HG03558 (cell line): ENCODE data around the gene LLCFC1.

Experiments
- ATAC-seq: cut with Tn5 transposase; IDR thresholded peaks from one replicate; pipeline ENCODE4 v1.9.1; 2021; ENCODE audit warnings: moderate number of reproducible peaks; ENCODE audit not compliant: unreplicated experiment; ENCODE audit errors: extremely low read depth

LLCFC1 gene

DNA sequence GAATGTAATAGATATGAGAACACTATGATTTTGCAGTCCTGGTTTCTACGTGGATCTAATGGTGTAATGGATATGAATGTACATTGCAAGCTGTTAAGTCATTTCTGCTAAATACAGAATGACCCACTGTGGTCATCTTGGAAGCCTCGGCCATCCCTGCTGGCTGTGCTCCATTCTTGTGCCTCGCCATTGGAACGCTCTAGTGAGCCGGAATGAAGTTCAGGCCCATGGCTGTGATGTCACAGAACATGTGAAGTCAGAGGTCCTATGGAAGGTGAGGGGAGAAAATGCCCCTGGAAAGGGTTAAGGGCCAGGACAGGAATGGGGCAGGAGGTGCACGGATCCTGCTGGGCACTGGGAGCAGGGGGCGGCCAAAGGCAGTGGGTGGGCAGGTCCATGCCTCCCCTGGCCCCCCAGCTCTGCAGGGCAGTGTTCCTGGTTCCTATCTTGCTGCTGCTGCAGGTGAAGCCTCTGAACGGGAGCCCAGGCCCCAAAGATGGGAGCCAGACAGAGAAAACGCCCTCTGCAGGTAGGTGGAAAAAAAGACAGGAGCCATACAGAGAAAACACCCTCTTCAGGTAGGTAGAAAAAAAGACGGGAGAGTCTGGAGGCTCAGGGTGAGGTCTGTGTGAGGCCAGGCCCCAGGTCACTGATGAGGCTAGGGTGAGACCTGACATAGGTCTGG, at the start of gene LLCFC1:
Gene LLCFC1 (plus strand): TSS at position 259 of the 685 bp plus-strand sequence. CDS start 138 bp downstream, at position 397.
- ATAC-seq: no peak

DNA sequence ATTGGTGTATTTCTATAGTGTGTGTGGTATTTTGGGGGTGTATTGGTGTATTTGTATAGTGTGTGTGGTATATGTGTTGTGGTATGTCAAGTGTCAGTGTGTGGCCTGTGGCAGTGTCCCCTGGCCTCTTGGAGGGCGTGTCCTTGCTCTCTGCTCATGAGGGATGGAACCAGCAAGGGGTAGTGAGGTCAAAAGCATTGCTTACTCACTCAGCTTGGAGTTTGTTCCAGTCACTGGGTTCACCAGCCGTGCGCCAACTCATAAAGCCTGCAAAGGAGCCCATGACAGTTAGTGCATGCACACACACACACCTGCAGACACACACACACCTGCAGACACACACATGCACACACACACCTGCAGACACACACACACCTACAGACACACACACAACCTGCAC, 49.5 kb upstream of the LLCFC1 start:
- ATAC-seq: no peak

DNA sequence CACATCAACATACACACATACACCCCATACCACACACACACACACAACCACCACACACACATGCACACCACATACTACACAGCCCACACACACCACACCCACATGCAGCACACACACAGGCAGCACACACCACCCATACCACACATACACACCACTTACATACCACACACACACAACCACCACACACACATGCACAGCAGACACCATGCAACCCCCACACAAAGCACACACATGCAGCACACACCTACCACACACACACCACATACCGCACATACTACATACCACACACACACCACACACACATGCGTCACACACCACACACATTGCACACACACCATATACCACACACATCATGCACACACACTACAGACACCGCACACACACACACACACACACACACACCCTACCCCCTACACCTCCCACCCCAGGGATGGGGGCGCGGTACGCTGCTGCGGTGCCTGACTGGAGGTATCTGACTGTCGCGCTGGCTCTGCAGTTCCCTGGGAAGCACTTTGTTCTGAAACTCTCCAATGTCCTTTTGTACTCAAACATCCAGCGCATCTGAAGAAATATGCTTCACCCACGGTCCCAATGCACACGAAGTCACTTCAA, 48.3 kb upstream of the LLCFC1 start:
- ATAC-seq: no peak

DNA sequence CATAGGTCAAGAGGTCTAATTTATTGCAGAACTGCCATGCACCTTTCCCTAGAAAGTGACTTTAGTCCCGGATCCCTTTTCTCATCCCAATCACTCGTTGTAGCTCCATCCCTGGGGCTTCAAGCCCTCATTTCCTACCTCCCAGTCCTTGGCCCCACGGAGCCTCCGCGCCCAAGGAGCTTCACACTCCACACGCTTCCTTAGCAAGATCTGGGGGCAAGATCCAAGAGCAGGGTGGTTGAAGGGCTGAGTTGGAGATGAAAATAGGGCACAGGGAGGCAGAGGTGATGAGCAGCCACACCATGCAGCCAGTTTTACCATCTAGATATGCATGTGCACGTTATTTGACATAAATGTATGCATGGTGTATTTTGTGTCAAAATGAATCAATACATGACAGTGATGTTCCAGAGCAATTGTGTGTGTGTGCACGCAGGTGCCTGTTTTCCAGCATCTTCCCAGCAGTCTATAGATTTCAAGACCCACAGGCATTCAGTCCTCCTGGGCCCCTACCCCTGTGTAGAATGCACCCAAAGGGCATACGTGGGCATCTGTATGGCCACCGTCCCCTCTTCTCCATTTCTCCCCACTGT, 47.7 kb upstream of the LLCFC1 start:
- ATAC-seq: no peak

DNA sequence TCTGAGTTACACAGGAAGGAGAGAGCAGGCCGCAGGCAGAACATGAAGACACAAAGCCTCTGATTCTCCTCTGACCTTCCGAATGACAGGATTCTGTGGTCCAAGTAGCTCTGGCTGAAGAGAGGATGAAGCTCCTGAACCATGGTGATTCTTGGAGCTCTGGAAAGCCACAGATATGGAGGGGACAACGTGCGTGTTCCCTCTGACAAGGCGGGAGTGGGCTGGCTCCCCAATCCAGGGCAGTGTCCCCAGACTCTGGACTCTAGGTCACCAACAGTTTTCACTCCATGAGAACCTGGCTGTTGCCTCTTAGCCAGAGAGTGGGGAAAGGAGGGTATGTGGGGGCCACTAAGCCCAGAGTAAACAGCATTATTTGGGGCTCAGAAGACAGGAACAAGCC, 46.3 kb upstream of the LLCFC1 start:
- no peak for ATAC-seq

DNA sequence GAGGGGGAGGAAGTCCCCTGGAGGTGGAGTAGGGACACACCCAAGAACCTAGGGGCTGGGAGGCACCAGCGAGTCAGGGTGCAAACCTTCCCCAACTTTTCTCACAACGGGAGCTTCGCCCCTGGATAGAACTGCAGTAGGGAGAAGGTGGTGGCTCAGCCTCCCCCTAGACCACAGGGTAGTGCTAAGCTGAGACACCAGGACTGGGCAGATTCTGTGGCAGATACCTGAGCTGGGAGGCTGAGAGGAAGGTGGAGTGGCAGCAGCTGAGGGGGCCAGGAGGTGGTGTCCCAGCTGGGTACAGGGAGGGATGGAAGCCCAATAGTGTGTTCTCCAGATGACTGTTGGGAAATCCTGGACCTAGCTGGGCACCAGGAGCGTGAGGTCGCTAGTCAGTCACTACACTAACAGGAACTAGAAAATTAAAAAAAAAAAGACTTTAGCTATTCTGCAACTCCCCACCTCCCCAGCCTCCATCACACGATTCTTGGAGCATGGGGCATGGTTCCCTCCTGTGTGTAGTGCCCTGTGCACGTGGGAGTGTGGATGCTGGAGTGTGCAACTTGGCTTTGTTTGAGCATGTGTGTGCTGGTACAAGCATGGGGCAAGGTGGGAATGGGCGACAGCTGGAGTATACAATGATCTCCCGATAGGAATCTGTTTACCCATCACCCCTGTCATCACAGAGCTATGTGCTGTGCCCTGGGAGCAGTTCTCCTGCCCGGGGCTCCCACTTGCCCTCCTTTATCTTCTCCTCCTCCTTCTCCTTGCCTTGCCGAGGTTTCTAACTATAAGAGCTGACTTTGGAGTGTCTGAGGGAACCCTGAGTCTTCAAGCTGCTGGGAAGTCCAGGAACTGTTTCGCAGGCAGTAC, 44.9 kb upstream of the LLCFC1 start:
- no peak for ATAC-seq

DNA sequence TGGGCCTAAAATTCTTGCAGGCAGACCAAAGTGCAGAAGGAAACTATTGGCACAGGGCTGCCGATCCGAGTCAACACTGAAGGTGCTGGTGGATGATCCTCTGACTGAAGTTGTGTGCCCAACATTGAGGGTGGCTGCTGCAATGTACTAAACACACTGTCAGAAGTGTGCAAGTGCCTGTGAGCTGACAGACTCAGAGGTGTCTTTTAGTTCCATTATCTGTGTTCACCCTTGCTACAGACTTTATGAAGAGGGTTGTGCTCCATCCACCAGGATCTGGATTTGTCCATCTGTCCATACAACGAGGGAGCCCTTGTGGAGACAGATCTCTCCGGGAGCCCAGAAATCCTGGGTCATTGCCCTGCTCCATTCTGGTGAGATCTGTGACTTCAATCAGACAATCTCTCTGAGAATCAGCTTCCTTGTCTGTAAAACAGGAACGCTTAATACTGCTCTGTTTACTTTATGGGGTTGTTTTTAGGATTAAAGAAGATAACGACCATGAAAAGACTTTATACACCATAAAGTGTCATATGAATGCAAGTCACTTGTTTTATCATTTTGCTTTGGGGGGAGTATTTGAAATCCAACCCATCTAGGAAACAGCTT, 44.2 kb upstream of the LLCFC1 start:
- no peak for ATAC-seq

DNA sequence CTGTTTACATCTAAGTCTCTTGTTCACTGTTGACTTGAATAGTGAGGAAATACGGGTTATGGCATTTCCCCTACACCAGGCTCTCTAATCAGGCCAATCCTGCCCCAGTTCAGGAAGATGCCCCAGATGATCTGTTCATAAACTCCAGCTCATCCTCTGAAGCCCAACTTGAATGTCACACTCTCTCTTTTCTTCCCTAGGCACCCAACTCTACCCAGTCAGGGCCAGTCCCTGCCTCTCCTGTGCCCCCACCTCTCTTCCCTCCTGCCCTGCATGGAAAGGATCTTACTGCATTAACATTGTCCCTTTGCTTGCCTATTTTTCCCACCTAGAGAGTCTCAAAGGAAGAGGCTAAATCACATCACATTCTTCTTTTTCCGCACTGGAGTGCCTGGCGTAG, 43.1 kb upstream of the LLCFC1 start:
- no peak for ATAC-seq

DNA sequence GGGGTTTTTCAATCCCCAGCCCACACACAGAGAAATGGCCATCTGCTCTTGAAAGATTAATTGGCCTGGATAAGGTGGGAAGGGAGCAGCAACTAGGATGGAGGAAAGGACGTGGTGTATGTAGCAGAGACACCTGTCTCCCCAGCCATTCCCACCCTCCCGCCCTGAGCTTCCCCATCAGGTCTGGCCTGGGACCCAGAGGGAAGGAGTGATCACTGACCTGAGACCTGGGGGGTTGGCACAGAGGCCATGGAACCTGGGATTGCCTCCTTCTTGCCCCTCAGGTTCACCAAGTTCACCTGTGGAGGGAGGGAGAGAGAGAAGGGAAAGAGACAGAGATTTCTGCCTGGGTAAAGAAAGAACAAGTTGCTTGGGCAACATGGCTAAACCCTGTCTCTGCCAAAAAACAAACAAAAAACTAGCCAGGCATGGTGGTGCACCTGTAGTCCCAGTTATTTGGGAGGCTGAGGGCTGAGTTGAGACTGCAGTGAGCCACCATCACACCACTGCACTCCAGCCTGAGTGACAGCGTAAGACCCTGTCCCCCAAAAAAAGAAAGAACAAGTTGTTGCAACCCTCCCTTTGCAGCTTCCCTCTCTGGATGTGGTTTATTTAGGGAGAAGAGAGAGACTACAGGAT, 42.4 kb upstream of the LLCFC1 start:
- ATAC-seq: no peak

DNA sequence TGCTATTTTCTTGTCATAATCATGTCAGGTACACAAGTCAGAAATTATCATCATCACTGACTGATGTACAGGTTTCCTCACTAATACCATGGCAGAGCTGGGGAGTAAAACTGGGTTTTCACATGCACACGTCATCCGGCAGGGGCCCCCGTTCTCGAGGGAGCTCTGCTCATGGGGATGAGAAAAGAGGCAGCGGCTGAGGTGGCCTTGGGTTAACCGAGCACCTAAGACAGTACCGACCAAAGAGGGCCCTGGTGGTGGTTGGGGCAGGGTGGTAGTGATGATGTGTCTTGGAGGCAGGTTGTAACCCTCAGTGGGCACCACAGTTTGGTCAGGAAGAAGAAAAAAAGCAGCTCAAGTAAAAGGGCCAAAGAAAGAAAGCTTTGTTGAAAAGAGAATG, 41.6 kb upstream of the LLCFC1 start:
- no peak for ATAC-seq

DNA sequence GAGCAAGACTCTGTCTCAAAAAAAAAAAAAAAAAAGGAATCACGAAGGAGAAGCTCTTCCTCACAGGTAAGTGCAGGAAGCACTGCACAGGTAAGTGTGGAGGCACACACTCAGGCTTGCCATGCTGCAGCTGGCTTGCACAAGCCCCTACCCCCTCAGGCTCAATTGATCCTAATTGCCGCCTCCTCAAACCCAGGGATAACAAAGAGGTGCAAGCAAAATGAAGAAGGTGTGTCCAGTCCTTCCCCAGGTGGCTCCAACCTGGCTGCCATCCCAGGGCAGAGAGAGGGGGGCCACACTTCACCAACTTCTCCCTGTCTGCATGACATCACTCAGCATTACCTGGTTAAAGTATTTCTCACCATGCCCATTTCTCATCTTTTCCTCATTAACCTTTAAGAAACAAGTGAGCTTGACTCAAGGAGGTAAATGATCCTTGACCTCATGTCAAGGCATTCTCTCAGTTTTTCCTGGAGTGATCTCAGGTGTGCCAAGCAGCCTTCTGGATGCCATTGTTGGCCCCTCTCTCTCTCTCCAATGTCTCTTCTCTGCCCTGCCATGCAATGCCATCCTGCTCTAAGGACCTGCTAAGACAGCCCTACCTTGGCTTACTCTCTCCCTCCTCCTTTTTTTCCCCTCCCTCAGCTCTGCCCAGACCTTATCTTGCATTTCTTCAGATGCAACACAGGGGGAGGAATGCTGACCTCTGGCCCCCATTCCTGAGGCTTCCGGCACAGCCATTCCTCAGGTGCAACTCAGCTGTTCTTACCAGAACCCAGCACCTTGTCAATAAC, 40.7 kb upstream of the LLCFC1 start:
- ATAC-seq: no peak

DNA sequence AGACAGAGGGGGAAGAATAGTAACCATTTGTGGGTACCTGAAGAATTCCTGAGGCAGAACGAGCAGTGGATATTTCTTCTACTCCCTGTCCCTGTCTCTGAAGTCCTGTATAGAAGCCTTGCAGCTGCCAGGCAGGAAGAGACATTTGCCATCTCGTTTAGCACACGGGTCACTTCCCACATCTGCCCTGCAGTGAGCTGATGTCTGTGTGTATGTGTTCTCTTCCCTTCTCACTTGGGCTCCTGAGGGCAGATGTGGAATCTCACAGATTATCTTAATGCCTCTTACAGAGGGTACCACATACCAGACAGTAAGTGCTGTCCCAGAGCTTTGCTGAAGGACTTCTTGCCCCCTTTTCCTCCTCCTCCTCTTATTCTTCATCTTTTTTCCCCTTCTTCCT, 39.6 kb upstream of the LLCFC1 start:
- no peak for ATAC-seq

DNA sequence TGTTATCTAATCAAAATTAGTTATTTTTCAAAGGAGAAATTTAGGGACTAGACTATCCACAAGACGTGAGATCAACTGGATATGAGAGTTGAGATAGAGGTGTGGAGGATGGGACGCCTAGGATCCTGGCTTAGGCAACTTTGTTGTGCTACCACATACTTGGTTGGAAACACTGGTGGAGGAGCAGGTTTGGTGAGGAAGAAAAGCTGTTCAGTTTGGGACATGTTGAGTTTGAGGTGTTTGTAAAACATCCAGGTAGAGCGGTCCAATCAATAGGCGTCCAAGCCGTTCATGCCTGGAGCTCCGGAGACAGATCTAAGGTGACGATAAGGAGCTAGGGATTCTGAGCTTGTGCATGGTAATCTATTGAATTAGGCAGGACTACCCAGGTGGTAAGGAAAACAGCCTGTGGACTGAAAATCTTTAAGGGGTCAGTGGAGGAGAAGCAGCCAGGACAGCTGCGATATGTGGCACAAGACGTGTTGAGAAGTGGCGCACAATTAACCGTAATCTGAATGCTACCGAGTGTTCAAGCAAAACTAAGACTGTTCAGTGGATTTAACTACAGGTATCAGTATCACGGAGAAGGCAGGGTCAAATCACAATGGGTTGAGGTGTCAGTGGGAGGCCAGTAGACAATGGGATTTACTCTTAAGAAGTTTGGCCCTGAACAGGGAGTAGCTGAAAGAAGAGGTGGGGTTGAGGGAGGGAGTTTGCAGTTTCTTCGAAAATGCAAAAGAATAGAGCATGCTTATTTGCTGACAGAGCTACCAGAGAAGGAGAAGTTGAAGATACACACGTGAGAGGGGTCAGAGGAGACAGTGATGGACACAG, 37.6 kb upstream of the LLCFC1 start:
- ATAC-seq: no peak

DNA sequence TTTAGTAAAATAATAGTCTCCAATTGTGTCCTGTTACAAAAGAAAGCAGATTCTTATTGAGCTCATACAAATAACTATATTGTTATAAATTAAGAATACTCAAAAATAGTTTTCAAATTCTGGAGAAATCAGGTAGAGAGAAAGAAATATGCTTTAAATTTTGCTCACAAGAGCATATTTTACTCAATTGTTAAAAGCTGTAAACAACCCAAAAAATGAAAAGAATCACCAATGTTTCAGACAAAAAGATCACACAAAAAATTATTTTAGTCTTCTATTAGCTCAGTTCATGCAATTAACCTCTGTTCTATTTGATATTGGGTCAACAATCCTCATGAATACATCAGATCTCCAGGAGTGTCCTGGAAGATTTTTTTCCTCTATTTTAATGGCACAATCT, 35.2 kb upstream of the LLCFC1 start:
- no peak for ATAC-seq

DNA sequence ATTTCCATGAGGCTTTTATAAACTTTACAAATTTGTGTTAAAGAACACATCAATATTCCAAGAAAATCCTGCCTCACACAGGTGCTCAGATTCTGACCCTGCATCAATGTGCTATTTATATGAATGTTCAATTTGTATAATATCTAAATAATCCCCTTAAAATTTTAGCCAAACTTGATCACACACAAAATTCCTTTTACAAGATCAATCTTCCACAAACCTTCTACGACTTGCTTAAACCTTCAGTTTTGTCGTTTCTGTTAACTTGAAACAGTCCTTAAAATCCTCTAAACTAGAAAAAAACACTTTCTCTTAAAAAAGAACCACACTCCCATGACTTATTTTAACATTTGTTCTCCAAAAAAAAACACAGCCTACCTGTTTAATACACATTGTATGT, 33.5 kb upstream of the LLCFC1 start:
- ATAC-seq: no peak

DNA sequence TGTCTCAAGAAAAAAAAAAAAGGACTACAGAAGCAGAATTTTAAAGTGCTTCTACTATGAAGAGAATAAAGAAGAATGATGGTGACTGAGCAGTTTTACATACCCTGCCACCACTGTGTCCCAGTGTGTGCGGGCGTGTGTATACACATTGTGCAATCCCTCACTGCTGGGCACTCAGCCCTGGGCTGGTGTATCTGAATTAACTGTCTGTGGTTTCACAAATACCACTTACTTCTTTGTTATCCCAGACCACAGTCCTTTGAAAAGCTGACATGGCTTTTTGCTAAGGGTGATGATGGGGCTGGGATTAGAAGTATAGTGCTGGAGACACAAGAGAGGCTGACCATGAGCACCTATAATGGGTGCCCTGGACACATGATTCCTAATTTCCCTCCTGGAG, 32.6 kb upstream of the LLCFC1 start:
- ATAC-seq: no peak

DNA sequence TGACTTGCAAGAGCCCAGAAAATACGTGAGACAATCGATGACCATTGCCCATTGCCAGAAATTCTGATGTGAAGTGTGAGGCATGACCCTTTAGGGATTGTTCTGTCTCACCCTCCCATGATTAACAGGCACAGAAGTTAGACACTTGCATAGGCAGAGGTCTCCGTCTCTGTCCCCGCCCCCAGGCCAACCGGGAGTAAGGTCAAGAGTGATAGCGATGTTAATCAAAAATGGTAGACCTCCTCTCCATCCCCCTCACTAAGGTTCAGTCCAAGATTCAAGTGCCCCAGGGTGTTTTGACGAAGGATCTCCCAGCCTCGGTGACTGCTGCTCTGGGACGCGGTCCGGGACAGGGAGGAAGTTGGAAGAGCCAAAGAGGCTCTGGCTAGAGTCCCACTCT, 31.0 kb upstream of the LLCFC1 start:
- no peak for ATAC-seq
